RPMI7951 (cell line): ENCODE data around the gene MAPK11. TPM values are rescaled to one million over a fixed set of nuclear protein-coding genes. Genes with fewer than 3 reads are reported as not detected.

Source experiments
- DNase-seq: peaks from one replicate; pipeline ENCODE4 v3.0.0-alpha.2; 2012; ENCODE audit warnings: low read depth
- total RNA-seq: library from RNA; depleted of rRNA; stranded (reverse); fragments of >200 nt; shearing (Covaris generic); gene quantifications from 2 replicates; pipeline ENCODE4 v1.2.3, GENCODE V29; 2014

MAPK11 gene
- total RNA-seq, 1 experiment from 2014 or later, result 1.8 TPM

DNA sequence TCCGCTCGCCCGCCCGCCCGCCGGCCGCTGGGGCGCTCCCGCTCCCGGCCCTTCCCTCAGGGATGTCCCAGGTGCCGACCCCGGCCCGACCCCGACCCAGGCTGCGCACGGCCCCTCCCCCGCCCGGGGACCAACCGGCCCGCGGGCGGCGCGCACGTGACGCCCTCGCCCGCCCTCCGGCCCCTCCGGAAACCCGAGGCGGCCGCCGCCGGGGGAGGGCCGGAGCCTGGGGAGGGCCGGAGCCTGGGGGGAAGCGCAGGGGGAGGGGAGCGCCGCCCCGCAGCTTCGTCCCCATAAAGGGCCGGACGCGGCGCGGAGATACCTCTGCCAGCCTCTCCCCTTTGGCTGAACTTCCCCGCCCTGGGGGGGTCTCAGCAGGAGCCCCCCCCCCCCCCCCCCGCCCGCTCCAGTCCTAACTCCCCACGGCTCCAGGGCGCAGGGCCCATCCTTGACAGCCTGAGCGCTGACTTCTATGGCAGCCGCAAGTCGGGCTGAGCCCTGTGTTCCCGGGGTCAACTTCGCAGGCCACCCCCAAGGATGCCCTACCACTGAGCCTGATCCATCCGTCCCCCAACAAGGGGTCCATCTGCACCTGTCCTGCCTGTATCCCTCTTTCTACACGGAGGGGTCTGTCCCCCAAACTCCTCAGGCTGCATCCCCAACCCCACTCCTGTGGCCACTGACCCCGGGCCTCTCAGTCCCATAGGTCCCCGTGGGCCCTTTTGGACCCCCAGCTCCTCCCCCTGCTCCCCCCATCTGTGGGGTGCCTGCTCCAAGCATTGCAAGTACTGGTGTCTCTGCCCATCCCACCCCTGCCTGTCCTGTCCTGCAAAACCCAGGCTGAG is 8.3 kb downstream of the MAPK11 start, which contains the start of gene MAPK12:
Gene MAPK12 (minus strand): TSS at position 69 of the 845 bp plus-strand sequence. CDS start 174 bp downstream, outside the sequence.
- DNase-seq, result no peak

DNA sequence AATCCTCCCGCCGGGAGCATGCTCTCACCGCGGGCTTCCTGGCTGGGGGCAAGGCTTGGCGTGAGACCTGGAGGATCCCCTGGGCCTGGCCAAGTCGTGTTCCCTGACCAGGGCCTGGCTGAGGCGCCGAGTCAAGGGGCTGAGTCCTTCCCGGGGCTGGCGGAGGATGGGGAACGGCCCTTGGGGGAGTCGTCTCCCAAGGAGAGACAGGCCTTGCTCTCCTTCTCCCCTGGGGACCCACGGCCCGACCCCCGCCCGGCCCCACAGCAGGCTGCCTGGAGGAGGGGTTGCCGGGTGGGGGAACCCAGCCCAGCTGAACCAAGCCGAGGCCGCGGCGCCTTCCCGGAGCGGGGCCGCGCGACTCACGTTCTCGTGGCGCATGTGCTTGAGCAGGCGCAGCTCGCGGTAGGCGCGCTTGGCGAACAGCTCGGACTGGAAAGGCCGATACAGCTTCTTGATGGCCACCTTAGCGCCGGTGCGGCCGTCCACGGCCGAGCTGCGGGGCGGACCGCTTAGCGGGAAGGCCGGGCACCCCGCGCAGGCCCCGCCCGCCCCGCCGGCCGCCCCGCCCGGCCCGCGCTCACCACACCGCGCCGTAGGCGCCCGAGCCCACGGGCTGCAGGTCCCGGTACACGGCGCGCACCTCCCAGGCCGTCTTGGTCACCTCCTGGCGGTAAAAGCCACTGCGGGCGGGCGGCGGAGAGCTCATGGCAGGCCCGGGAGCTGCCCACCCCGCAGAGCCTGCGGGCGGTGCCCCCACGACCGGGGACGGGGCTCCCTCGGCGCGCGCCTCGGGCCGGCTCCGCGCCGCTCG is 9.2 kb downstream of the MAPK11 start:
- DNase-seq, result peak; percentile 46

DNA sequence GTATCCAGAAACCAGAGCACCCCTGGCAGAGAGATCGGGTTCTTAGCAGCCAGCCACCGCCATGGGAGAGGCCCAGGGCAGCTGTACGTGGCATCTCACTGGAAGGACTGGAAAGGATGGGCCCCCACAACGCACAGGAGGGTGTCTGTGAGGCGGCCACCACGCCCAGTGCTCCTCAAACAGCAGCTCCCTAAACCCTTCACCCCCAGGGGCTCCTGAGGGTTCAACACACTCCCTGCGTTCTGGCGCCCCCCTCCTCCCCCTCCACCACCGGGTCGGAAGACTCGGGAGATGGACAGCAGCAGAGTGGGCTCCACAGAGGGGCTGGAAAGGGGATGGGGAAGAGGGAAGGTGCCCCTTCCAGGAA is 9.8 kb downstream of the MAPK11 start:
- DNase-seq, result no peak

DNA sequence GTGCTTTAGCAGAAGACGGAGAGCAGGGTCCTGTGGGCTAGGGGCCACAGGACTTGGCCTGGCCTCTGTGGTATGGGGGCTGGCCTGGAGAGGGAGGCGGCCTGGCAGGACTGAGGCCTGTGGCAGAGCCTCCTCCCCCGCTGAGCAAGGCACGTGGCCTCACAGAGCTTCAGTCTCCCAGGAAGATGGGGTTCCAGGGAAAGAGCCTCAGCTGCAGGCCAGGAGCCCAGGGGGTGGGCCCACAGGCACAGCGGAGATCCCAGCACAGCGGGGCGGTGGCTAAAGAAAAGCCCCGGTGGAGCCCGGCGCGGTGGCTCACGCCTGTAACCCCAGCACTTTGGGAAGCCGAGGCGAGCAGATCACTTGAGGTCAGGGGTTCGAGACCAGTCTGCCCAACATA is 10.9 kb downstream of the MAPK11 start:
- DNase-seq, result no peak

DNA sequence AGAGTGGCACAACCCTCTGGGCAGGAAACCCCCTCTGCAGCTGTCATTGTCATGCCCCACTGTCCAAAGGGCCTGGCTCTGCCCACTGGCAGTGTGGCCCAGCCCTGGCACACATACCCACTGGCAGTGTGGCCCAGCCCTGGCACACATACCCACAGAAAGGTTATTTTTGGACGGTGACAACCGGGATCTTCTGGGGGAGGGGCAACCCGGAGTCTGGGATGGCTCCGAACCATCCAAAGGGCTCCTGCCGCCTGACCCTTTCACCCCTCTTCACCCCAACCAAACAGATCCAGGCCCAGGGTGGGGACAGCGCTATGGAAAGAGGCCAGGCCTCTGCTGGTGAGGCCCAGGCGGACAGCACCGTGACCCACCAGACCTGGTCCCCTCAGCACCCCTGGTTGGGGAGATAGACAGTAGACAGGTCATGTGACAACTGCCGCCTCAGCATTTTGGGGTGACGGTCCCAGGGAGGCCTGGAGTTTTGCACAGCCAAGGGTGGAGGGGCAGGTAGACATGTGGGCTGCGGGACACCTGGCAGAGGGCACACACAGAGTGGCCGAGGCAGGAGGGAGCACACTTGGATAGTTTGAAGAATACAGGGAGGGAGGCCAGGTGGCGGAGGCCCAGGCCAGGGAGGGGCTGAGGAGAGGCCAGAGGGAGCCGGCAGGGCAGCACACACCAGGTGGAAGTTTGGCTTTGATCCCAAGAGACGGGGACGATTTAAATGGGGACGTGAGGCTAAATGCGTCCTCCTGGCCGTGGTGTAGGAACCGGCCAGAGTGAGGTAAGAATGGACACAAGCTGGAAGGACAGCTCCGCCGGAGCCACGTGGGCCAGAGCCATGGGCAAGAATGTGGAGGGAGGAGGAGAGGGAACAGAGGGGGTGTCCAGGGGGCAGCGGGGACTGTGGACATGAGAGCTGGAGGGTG is 11.6 kb downstream of the MAPK11 start:
- no peak for DNase-seq

DNA sequence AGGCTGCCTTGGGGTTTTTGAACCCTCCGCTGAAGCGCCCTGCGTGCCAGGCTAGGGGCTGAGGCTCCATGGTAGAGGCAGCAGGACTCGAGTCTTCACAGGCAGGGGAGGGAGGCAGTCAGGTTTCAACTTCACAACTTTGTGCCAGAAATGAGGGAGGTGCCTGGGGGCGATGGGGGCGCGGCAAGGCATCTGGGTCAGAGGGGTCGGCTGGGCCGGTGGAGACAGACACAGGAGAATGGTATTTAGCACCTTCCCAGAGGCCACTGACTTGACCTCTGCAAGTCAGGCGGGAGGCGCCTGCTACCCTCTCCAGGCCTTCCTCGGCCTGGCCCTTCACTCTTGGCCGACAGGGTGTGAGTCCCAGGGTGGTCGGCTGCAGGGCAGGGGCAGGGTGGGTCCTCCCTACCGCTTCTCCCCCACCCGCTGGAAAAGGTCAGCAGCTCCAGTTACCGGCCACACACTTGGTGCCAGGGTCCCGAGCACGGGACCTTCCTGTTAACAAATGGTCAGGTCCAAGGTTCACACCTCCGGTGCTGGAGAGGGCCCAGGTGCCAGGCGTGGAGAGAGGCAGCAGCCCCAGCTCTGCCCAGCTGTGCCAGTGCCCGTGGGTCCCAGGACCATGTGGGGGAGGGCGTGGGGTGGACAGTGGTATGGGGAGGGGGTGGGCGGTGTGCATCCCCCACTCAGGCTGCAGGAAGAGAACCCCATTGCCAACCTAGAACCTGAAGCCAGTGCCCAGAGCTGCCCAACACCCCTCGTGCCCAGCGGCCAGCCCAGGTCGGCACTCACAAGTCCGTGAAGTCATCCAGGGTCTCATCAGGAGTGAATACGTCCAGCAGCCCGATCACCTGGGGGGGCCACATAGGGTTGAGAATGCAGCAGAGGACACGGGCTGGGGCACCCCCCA is 12.5 kb downstream of the MAPK11 start:
- no peak for DNase-seq

DNA sequence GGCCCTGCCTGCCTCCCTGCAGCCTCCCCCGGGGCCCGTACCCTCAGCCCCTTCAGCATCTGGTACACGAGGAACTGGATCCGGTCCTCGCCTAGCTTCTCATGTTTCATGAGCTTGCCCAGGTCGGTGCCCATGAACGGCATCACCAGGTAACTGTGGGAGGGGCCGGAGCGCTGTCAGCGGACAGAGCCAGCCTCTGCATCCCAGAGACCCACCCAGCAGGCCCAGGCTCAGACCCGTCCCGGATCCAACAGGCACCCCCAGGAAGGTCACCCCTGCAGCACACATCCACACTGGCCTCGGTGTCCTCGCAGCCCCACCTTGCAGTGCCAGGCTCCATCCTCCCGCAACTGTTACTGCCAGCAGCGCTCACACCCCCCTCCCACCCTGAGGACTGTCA is 13.1 kb downstream of the MAPK11 start:
- DNase-seq, result no peak

DNA sequence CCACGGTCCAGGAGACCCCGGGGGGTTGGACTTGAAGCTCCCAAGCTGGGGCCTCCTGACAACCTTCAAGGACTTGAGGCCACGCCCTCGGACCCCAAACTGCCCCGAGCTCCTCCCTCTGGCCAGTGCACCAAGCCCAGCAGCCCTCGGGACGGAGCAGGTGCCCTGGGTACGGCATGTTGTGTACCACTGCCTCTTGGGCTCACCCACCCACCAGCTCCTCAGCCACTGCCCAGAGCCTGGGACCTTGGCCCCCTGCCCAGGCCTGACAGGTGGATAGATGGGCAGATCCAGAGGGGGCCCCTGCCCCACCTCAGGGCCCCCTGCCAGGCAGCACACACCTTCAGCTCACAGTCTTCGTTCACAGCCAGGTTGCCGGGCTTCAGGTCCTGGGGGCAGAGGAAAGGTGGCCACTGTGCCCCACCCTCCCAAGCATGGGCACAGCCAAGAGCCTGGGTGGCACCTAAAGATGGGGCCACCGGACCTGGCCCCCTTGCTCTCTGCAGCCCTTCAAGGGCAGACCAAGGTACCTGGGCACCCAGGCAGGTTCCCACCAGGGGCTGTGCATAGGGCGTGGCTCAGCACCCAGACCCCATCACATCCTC is 13.8 kb downstream of the MAPK11 start:
- no peak for DNase-seq

DNA sequence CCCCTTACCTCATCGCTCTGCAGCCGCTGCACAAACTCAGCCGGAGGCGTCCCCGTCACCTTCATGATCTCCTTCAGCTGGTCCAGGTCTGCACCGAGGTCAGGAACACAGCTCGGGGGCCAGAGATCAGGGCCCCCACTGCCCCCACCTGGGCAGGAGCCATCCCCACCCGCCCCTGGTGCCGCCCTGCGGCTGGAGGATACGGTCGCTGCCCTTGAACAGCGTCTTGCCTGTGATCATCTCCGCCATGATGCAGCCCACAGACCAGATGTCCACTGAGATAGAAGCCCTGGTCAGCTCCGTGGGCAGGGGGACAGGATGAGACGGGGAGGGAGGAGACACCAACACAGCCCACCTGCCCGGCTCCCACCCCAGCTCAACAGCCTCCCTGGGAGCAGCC is 14.6 kb downstream of the MAPK11 start:
- no peak for DNase-seq

DNA sequence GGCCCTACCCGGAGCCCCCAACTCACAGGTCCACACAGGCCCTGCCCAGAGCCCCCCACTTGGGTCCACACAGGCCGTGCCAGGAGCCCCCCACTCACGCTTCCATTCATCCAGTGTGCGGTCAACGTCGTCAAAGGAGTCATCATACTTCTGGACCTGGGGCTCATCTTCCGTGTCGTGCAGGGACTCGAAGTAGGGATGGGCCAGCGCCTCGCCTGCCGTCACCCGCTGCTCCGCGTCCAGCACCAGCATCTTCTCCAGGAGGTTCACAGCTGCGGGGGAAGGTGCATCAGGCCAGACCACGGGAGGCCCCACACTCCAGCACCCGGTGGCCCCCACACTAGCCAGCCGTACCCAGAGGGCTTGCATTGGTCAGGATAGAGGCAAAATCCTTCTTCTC is 15.1 kb downstream of the MAPK11 start:
- DNase-seq, result no peak

DNA sequence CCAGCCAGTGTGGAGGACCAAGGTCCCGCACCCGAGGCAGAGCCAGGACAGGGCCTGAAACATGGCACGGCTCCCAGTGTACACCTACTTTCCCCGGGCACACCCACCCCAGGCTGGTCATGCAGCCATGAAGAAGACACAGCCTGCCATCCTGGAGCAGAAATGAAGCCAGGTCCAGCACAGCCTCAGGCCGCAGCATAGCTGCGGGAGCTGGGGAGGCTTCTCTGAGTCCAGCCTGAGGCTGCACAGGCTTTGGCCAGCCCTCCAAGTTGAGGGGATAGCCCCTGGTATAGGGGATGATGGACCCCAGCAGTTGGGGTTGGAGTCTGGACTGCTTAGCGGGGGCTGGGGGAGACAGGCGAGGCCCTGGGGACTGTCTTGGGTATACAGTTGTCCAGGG is 16.2 kb downstream of the MAPK11 start:
- no peak for DNase-seq

DNA sequence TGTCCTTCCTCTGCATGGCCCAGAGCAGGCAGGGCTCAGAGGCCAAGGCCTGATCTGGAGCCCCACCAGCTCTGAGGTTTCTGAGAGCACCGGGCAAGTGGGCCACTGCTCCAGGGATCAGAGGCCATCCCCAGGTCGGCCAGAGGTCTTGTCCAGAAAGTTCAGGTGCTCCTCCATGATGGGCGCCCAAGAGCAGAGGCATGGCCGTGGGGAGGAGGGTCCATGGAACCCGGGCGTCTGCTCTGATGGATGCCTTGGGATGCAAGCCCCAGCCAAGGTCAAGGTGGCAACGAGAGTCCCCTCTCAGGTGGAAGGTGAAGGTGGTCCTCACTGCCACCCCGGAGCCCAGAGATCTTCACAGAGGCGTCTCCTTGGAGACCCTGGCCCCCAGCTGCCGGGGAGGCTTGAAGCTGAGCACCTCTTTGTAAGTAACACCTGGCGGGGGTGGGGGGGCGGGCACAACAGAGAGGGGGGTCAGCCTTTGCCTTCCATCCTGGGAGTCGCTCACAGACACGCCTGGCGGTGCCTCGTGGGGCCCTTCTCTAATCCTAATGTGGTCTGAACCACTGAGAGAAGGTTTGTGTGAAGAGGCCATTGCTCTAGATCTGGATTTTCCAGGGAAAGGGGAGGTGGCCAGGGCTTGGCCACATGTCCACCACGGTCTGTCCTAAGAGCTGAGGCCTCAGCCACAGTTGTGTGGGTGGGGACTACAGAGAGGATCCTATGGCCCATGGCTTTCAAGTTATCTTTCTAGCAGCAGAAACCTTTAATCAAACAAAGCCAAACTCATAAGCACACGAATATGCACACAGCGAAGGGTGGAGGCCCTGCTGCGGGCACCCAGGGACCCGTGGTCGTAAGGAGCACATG is 16.9 kb downstream of the MAPK11 start:
- DNase-seq, result no peak

DNA sequence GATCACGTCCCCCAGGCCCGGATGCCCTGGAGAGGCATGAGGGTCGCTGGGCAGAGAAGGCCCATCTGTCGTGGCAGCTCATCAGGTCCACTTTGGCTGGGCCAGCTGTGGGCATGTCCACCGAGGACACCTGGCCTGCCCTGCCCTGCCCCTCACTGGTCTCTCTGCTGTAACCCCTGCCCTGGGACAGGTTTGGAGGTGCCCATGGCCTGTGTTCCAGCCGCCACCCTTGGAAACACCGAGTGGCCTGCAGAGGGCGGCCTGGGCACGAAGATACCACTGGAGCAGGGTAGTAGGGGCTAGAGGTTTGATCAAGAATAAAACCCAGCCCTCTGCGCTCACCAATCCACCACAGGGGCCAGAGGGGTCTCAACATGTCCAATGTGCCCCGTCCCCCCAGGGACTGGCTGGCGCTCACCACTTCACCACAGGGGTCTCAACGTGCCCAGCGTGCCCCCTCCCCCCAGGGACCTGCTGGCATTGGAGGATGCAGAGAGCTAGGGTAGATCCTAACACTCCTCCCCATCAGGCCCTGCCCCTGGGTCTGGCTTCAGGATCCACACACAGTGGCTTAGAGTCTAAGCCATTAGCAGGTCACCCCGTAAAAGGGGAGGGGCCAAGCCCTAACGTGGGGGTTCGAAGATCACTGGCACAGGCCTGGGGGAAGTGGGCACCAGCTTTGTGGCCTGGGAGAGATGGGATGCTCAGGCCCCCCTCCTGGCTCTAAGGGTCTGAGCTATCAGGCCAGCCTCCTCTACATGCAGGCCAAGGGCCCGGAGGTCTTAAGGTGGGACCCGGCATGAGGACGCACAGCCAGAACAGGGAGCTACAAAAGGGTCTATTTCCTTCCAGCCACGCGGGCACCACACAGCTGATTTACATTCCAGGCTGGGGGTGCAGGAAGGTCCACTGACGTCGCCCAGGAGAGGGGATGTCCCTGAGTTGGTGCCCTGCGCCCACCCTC is 17.8 kb downstream of the MAPK11 start:
- peak; percentile 60 for DNase-seq

DNA sequence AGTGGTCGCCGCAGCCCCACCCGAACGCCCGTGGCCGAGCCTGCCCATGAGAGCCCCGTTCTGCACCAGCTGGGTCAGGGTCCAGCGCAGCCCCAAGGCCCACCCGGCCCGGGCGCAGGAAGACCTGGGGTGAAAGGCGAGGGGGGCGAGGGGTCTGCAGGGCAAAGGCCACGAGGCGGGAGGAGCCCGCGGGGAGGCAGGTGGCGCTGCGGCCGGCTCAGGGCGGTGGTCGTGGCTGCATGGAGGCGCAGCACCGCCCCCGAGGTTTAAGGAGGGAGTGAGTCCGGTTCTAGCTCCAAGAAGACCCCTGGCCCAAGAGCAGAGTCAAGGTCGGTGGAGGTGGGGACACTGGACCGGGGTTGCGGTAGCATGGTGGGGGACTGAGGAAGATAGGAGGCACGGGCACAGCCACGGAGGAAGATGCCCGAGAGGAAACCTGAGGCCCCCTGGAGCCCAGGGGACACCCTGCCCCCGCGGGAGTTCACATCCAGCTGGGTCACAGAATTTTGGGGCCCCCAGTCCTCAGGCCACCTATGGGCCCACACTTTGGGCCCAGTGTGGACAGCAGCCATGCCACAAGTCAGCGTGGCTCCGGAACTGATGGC is 18.6 kb downstream of the MAPK11 start:
- no peak for DNase-seq

DNA sequence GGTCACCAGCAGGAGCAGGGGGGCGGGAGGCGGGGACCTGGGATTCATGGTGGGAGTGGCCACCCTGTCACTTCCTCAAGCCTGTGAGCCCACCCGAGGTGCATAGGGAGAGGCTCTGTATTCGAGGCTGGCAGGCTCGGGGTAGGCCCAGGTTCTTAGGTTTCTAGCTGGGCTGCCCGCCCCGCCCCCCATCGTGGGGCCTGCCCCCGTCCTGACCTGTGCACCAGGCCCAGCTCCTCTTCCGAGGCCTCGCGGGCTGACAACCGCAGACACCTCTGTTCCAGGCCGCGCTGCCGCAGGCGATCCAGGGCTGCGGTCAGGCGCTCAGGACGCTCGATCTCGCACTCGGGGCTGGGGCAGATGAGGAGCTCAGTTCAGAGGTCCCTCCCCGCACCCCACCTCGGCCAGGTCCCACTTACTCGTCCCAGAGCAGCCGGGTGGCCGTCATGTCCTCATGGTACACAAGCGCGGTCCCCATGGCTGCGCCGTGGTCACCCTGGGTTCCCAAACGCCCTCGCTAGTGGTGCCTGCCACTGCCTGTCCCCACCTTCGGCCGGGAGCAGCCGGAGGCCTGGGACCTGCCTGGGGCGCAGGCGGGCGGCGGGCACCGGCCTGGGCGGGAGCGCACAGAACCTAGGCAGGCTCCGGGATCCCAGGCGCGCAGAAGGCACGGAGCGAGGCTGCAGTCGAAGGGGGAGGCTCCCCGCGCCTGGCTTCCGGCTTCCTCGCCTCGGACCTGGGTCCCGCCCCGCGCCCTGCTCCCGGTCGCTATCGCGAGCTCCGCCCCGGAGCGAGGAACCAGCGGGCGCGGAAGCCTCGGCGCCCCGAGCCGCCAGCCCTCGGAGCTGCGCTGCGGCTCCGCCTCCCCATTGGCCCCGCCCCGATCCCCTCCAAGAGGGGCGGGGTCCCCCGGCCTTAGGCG is 19.4 kb downstream of the MAPK11 start, which contains the start of gene HDAC10:
Gene HDAC10 (minus strand): TSS at position 711 of the 922 bp plus-strand sequence. CDS start 233 bp downstream, at position 478.
- DNase-seq, result peak; percentile 66

DNA sequence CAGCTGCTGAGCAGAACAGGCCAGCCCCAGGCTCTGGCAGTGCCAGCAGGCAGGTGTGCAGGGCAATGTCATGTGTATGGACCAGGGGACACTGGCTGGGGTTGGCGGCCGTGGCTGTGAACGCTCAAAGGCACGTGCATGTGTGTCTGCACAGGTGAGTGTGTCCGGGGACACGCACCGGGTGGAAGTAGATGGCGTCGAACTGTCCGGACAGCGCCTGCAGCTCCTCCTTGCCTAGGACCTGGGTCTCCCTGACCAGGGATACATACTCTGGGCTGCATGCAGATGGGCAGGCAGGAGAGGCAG is 20.0 kb downstream of the MAPK11 start:
- DNase-seq, result no peak
